A549 treated with CpdA at 1 μM for 4 hours (cell line): ENCODE measurements around the gene TTLL11. TPM values are rescaled to one million over a fixed set of nuclear protein-coding genes. Genes with fewer than 3 reads are reported as not detected.

Experiments used
- total RNA-seq: library from RNA; stranded (reverse); fragments of 200-300 nt; extraction: Qiagen RNA extraction; gene quantifications from 5 replicates; pipeline ENCODE4 v1.2.3, GENCODE V29; 2022; ENCODE audit warnings: low read depth

Gene TTLL11, protein sequence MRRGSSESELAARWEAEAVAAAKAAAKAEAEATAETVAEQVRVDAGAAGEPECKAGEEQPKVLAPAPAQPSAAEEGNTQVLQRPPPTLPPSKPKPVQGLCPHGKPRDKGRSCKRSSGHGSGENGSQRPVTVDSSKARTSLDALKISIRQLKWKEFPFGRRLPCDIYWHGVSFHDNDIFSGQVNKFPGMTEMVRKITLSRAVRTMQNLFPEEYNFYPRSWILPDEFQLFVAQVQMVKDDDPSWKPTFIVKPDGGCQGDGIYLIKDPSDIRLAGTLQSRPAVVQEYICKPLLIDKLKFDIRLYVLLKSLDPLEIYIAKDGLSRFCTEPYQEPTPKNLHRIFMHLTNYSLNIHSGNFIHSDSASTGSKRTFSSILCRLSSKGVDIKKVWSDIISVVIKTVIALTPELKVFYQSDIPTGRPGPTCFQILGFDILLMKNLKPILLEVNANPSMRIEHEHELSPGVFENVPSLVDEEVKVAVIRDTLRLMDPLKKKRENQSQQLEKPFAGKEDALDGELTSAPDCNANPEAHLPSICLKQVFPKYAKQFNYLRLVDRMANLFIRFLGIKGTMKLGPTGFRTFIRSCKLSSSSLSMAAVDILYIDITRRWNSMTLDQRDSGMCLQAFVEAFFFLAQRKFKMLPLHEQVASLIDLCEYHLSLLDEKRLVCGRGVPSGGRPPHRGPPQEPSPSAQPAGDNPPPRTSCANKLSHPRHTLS
- 3.2 to 4.6 TPM (median 4.0 TPM) in 5 replicates for total RNA-seq

GRCh38 chr9:122092611-122093506 is at the start of gene TTLL11:
TTLL11 (minus strand) TSS chr9:122093308; CDS start chr9:122093148, 160 bp downstream.

Other genes starting within 250 kb of the TTLL11 start
- gene NDUFA8, start 66.5 kb upstream of the TTLL11 start, total RNA-seq = 89.3 to 113 TPM (median 106 TPM) in 5 replicates
- 0.44 TPM in 1 of 5 replicates, not detected in the others for gene MORN5, start 66.6 kb upstream of the TTLL11 start, total RNA-seq
- gene LHX6, start 135.6 kb upstream of the TTLL11 start, total RNA-seq = 0.22 to 0.45 TPM (median 0.27 TPM) in 5 replicates
- 13.8 to 23.7 TPM (median 21.4 TPM) in 5 replicates for gene RBM18, start 171.5 kb upstream of the TTLL11 start, total RNA-seq
- 66.9 to 76.9 TPM (median 71.2 TPM) in 5 replicates for gene MRRF, start 171.6 kb upstream of the TTLL11 start, total RNA-seq